HCT116 (cell line): Measurements from ENCODE around the gene ZFHX2.

Source experiments
- EZH2 ChIP-seq: fragments of 200-600 bp; sonication (generic); IDR thresholded peaks from 2 replicates; pipeline ENCODE4 v1.6.1; 2017; ENCODE audit warnings: antibody characterized with exemption, mixed run types
- JUND ChIP-seq: IDR thresholded peaks from 2 replicates; pipeline ENCODE4 v1.6.1; 2012
- POLR2A ChIP-seq: IDR thresholded peaks from 2 replicates; pipeline ENCODE4 v1.7.0; 2011; ENCODE audit warnings: borderline replicate concordance; ENCODE audit not compliant: insufficient read depth, insufficient read length; ENCODE audit errors: extremely low read depth
- POLR2AphosphoS5 ChIP-seq: IDR thresholded peaks from 2 replicates; pipeline ENCODE4 v1.6.1; 2011; ENCODE audit warnings: mild to moderate bottlenecking, low read depth, low read length, moderate library complexity
- SIN3A ChIP-seq: IDR thresholded peaks from 2 replicates; pipeline ENCODE4 v1.6.1; 2012; ENCODE audit warnings: low read depth
- TCF7L2 ChIP-seq: IDR thresholded peaks from 2 replicates; pipeline ENCODE4 v1.7.0; 2011; ENCODE audit warnings: borderline replicate concordance, inconsistent platforms; ENCODE audit not compliant: insufficient read depth, insufficient read length; ENCODE audit errors: extremely low read depth
- TF ChIP-seq, protein P1 (sequence below), 3 experiments: fragments of 200-600 bp in 1 of 3; sonication (generic) in 1 of 3; IDR thresholded peaks in 2 of 3; conservative IDR thresholded peaks in 1 of 3; 2 replicates each; pipeline ENCODE4 v1.5.1; 2012 to 2017; ENCODE audit warnings: low read depth in 2 of 3, low read length in 2 of 3, antibody characterized with exemption in 1 of 3, borderline replicate concordance in 1 of 3, control low read depth in 1 of 3, mild to moderate bottlenecking in 1 of 3, mixed read lengths in 1 of 3, mixed run types in 1 of 3, moderate library complexity in 1 of 3; ENCODE audit not compliant: insufficient read depth in 1 of 3
- TF ChIP-seq, protein P2 (sequence below): IDR thresholded peaks from 2 replicates; pipeline ENCODE4 v1.6.1; 2012
- TF ChIP-seq, protein P3 (sequence below): IDR thresholded peaks from 2 replicates; pipeline ENCODE4 v1.6.1; 2012

DNA sequence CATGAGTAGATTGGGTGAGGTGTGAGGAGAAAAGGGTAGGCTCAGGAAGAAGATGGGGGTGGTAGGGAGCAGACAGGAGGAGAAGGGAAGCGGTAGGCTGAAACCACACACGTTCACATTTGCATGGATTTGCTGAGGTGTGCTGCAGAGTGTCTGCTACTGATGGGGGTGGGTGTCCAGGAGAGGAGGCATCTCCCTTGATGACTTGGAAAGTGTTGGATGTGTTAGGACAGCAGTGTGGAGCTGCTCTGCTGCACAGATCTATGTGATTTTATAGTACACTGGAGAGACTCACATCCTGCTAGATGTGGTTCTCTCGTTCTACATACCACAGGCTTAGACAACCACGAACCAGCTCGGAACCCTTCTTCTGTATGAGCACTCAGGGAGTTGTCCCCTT is 9.3 kb downstream of the ZFHX2 start:
- TF ChIP-seq, protein P1, sequence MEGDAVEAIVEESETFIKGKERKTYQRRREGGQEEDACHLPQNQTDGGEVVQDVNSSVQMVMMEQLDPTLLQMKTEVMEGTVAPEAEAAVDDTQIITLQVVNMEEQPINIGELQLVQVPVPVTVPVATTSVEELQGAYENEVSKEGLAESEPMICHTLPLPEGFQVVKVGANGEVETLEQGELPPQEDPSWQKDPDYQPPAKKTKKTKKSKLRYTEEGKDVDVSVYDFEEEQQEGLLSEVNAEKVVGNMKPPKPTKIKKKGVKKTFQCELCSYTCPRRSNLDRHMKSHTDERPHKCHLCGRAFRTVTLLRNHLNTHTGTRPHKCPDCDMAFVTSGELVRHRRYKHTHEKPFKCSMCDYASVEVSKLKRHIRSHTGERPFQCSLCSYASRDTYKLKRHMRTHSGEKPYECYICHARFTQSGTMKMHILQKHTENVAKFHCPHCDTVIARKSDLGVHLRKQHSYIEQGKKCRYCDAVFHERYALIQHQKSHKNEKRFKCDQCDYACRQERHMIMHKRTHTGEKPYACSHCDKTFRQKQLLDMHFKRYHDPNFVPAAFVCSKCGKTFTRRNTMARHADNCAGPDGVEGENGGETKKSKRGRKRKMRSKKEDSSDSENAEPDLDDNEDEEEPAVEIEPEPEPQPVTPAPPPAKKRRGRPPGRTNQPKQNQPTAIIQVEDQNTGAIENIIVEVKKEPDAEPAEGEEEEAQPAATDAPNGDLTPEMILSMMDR (IDR thresholded peaks at IDR 0.05 in 2 of 3, conservative IDR thresholded peaks at IDR 0.05 in 1 of 3; ENCODE audit: borderline replicate concordance in 1 of 3, insufficient read depth in 1 of 3, low read depth in 2 of 3, low read length in 2 of 3) = no peak
- TF ChIP-seq EZH2 = no peak
- TF ChIP-seq POLR2A = no peak
- TF ChIP-seq, protein P2, sequence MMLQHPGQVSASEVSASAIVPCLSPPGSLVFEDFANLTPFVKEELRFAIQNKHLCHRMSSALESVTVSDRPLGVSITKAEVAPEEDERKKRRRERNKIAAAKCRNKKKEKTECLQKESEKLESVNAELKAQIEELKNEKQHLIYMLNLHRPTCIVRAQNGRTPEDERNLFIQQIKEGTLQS = no peak
- no peak for TF ChIP-seq SIN3A
- no peak for TF ChIP-seq JUND
- TF ChIP-seq POLR2AphosphoS5 = no peak
- no peak for TF ChIP-seq TCF7L2
- TF ChIP-seq, protein P3, sequence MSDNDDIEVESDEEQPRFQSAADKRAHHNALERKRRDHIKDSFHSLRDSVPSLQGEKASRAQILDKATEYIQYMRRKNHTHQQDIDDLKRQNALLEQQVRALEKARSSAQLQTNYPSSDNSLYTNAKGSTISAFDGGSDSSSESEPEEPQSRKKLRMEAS = no peak
